Left cardiac atrium (tissue), 4 donors: ENCODE data around the gene PRKCE. TPM values are rescaled to one million over a fixed set of nuclear protein-coding genes. Genes with fewer than 3 reads are reported as not detected.

Source experiments
- ATAC-seq, 2 donors: fragments of 200-7000 bp; cut with Tn5 transposase; one replicate each; pipeline ENCODE4 v1.9.1; 2020; ENCODE audit warnings: mild to moderate bottlenecking in 2 of 2, moderate library complexity in 2 of 2
- DNase-seq: peaks from one replicate; pipeline ENCODE4 v3.0.0-alpha.2; 2020
- intact Hi-C, 2 donors: fragments of 100-400 bp; cut with DNase I; formaldehyde crosslinking; loops; one replicate each; pipeline versions ENCODE4 v1.14.1 to v1.15.1; 2022 to 2023
- total RNA-seq, 2 donors: library from RNA; stranded (reverse); fragmentation: NEBNext Ultra II Directional; extraction: Animal tissue kit (Norgen Biotek cat#: 25700); gene quantifications; one replicate each; pipeline ENCODE4 v1.2.1, GENCODE V29; 2021
- donor health status: DM: no; HTN: yes; CAD: no.
- donor health status: DM: no; HTN: yes; CAD: no; lungs with severe emphysema.
- donor health status: DM: yes; HTN: yes; CAD: no.
- donor health status: Dilated cardiomyopathy.

Gene PRKCE
- total RNA-seq, 2 donors from 2014 or later: 17.9 to 24.8 TPM

DNA sequence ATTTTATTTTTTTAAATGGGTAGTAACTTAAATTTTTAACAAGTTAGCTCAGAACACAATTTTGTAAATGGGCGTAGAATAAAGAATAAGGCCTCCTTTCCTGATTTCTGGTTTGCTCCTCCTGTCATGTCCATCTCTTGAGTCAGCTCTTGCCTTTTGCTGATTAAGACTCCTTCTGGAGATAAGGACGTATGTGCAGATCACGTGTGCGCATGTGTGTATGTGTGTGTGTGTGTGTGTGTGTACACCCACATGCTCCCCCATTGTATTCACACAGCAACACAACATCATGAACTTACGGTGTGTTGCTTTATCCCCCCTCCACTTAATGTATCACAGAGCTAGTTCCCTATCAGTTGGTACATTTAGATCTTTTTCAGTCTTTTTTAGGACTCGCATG lies 182.9 kb downstream of the PRKCE start:
- no peak for ATAC-seq

DNA sequence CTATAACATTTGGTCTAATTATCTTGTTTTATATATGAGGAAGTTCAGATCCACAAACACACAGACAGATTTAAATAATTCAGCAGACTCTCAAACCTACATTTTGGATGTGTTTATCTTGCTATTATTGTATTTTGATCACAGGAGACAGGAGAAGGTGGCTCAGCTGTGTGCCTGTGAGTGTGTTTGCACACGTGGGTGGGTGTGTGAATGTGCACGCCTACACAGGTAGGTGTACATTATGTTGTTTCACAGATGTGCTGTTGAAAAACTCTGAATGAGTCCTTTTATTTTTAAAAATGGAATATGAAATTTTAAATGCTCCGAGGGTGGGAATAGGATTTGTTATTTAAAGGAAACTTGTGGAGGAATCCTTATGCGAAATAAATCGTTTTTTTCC lies 183.4 kb downstream of the PRKCE start:
- DNase-seq (no peak), ATAC-seq (no peak)
- intact Hi-C loops: no loop called here

More for the DNA sequence above, 182.9 kb downstream of the PRKCE start:
- intact Hi-C loops: no loop called here
- no peak for DNase-seq

DNA sequence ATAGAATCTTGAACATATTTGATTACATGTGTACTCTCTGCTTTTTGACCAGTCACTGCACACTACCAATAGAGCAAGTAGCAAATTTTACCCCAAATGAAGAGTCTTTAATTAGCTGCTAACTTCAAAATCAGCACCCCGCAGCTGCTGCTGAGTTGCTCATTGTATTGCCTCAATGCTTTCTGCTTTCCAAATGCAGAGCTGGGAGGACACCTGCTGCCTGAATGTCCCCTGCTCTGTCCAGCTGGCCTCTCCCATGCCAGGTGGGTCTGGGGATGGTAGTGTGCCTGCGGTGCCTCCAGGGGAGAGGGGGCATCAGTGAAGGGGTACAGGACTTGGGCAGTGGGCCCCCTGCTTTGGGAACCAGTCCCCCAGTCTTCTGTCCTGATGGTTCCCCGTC lies 184.8 kb downstream of the PRKCE start:
- no peak for DNase-seq
- ATAC-seq: no peak
- intact Hi-C loops: no loop called here

DNA sequence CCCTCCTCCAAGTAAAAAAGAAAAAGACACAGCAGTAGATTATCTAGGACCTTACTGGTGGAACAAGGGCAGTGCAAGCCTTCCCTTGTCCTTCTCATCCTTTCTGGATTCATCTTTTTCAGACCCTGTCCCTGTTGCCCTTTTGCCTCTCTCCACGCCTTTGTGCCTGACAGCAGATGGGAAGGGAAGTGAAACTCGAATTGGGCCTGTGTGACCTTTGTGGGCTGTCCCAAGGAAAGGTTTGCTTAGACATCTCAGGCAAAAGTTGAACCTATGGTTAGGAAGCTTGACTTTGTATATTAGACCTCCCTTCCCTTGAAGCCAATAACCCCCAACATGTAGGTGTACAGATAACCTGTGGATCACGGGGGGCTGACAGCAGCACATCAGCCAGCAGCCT lies 185.3 kb downstream of the PRKCE start:
- ATAC-seq (no peak), DNase-seq (no peak)
- intact Hi-C loops: no loop called here

DNA sequence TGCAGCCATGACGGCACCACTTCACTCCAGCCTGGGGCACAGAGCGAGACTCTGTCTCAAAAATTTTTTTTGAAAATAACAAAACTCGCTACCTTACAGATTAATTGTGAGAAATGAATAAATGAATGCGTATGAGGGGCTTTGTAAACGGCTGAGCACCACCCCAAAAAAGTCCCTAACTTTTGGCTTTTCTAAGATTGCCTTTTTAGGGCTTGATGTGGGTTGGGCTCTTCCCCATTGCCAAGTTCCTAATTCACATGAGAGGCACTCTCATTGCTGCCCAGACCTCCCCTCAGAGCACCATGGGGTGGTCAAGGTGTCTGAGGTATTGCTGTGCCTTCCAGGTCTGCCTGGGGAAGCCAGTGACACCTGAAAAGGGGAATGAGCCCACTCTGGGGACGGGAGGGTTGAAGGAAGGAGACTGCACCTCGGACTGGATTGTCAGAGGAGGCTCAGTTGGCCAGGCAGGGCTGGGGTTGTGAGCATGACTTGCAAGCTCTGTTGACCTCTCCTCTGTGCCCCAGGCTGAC lies 186.4 kb downstream of the PRKCE start:
- DNase-seq (no peak), ATAC-seq (no peak)
- intact Hi-C loops: no loop called here

DNA sequence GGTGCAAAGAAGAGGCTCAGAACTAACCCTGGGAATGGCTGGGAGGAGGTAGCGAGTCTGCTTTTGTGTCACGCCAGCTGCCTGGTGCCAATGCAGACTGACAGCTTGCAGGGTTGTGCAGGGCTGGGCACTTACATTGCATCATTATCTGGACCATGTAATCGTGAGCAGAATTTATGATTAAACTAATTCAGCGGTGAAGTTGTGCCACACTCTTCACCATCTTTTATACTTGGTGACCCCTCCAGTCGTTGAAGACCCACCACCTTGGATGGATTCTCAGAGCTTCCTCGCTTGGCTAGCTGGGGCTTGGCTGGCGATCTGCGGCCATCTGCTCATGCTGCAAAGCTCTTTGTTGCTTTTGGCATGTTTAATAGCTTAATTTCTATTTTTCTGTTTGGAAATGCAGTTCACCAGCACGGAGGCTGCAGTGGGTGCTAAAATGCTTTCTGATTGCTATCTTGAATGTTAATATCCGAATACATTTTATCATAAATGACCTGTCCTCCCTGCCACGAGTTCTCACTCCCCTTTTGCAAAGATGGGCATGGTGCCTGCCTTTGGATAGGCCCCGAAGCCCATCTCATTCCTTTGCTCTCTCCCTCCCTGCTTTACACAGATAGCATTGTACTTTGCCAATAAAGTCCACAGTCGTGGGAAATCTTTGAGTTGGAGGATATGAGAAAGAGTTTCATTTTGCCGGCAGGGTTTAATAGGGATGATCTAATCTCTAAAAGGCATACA lies 188.2 kb downstream of the PRKCE start:
- DNase-seq (no peak), ATAC-seq (peak; percentile 70 to 80)
- intact Hi-C loops: loop anchor here in 1 of 2 donors (5.0 kb wide), 1 partner anchor 48 kb away; no protein-coding TSS in a partner anchor

DNA sequence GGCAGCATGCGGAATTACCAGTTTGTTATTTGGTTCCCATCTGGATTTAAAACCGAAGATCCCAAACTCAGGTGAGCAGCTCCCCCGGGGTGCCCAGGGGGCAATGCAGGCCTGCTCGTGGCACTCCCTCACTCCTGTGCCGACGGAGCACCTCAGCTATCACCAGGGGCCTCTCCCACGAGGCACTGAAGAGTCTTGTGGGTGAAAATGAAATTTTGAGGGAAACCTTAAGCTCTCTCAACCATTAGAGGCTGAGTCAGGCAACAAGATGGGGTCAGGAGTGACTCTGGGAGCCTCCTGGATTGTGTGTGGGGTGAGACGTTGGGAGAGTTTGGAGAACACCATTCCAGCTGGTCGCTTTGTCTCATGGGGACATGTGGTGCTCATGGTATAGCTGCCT lies 189.0 kb downstream of the PRKCE start:
- ATAC-seq (no peak), DNase-seq (no peak)
- intact Hi-C loops: loop anchor here in 1 of 2 donors (5.0 kb wide), 1 partner anchor 47 kb away; no protein-coding TSS in a partner anchor

DNA sequence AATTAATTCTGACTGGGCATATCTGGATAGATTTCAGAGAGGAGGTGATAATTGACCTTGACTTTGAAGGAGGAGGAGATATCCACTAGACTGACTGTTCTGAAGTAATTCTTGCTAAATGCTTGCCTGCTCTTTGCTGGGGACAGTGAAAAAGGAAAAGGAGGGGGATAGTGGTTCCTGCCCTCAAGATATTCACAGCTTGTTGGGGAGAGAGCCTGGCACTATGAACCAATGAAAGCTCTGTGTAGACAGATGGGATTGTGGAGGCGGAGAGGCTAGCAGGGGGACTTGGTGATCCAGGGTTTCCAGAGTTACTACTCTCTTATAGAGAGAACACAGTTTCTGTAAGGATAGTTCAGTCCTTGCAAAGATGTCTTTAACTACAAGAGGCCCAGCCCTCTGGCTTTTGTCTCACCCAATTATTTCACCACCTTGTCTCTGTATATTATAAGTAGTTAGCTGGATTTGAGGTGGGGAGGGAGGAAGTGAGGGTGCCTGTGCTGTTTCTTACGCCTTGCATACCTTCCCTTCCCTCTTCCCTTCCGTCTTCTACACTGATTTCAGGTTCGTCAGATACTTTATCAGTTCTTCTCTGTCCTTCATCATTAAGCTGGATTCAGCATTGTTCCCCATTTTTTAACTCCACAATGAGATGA lies 190.4 kb downstream of the PRKCE start:
- intact Hi-C loops: loop anchor here in 1 of 2 donors (5.0 kb wide), 1 partner anchor 45 kb away; no protein-coding TSS in a partner anchor
- no peak for ATAC-seq
- DNase-seq: no peak

DNA sequence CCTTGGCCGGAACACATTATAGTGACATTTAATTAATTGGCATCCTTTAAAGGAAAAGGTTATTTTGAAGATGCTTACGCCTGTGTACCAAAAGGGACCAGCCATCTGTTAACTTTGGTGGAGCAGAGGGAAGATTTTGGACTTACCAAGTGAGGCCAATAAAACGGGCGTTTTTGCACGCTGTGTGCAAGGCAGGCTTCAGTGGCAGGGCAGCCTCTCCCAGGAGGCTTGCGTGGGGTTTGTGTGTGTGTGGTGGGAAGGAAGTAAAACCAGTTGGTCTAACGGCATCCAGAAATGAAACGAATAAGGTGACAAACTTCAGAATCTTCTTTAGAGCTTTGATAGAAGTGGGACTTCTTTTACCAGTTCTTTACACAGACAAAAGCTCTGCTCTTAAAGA lies 191.7 kb downstream of the PRKCE start:
- intact Hi-C loops: loop anchor here in 1 of 2 donors (5.0 kb wide), 1 partner anchor 44 kb away; no protein-coding TSS in a partner anchor
- ATAC-seq (no peak), DNase-seq (no peak)

DNA sequence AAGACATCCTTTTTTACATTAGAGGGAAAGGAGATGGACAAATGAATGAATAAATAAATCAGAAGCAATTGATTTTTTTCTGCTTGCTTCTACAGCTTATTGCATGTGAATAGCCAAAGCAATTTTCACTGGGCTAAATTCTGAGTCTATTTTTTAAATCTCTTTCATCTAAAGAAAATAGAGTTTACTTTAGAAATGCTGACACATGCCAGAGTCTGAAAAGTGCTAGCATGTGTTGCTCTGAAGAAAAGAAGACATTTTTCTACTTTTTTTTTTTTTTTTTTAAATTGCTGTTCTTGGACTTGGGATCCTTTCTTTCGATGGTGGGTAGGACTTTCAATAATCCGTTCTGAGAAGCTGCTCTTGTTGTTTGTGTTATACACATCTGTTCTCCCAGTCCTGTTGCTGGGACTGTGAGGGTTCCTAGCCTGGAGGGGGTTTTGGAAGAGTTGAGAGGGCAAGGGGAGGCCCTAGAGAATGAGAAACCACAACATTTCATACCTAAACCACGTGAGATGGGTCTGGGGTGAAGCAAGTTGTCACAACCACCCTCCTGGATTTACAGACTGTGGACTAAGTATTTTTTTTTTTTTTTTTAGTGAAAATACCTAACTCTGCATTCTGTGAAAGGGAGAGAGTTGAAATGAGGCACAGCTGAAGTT lies 193.5 kb downstream of the PRKCE start:
- ATAC-seq (no peak), DNase-seq (no peak)
- intact Hi-C loops: loop anchor here in 1 of 2 donors (5.0 kb wide), 1 partner anchor 42 kb away; no protein-coding TSS in a partner anchor

DNA sequence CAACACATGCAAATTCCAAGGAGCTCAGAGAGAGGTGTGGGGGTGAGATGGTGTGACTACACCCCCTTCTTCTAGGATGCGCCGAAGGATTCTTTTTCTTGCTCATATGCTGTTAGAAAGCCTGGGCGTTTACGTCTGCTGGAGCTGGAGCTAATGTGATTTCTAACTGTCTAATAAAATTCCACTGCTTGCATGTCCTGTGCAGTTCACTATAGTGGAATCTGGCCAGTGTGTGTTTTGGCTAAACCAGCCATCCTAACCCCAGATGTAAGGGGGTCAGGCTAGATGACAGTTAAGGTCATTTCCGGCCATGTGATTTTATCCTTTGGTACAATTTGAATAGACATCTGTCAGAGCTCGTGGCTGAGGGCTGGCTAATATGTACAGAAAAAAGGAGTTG lies 194.1 kb downstream of the PRKCE start:
- ATAC-seq: peak in 1 of 2 donors; percentile 21
- intact Hi-C loops: no loop called here
- no peak for DNase-seq

DNA sequence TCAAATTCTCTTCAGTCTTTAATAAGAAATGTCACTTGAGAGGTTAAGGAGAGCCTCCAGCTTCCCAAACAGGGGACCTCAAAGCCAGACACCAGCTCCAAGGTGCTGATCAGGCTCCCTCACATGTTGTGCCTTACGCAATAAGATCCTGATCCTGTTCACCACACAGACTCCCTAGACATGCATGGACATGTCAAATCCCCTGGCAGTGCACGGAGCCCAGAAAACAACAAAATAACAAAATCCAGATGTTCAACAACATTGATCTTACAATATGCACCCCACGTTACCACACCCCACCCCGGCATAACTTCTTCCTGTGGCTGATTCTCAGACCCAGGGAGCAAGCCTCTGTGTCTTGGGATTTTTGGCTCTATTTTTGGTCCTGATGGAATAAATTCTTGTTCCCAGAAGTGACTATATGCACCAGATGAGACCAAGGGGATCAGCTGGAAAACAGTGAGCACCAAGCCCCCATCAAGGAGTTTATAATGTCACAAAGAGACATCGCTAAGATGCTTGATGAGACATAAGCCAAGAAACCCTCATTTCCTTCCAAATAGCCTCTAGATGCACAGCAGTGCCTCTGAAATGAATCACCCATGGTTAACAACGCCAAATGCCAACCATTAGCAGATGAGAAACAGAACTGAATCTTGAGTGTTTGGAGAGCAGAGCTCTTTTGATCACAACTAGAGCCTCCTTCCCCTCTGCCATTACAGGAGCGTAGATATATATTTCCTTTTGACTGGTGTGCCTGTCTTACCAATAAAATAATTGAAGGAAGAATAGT lies 198.2 kb downstream of the PRKCE start:
- DNase-seq: no peak
- ATAC-seq: no peak
- intact Hi-C loops: no loop called here

DNA sequence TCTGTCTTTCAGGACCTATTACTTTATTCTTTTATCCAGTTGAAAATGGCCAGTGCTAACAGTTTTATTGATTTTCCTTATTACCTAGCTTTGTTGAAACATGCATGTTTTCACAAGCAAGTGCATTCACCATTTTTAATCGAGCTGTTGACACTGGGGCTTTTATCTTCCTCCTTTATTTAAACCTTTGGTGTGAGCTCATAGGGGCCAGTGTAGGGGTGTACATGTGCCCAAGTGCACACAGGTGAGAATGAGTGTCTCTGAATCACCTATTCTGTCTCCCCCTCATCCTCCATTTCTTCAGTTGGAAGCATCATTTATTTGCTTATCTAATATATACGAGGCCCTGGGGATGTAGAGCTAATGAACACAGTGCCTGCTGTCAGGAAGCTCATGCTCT lies 199.1 kb downstream of the PRKCE start:
- DNase-seq (no peak), ATAC-seq (no peak)
- intact Hi-C loops: no loop called here

DNA sequence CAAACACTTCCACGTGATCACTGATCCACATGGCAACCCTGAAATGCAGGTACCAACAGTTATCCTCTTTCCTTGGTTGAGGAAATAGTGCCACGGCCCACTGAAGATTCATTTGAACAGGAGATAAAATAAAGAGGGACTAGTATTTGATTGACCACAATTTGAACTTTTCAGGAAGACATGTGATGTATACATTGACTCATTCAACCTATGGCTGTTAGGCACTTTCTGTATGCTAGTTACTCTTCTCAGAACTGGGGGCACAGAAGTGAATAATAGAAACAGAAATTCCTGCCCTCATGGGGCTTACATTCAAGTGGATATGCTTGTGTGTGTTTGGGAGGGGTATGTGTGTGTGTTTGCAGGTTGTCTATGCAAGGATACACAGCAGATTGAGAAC lies 199.6 kb downstream of the PRKCE start:
- ATAC-seq (no peak), DNase-seq (no peak)
- intact Hi-C loops: no loop called here

DNA sequence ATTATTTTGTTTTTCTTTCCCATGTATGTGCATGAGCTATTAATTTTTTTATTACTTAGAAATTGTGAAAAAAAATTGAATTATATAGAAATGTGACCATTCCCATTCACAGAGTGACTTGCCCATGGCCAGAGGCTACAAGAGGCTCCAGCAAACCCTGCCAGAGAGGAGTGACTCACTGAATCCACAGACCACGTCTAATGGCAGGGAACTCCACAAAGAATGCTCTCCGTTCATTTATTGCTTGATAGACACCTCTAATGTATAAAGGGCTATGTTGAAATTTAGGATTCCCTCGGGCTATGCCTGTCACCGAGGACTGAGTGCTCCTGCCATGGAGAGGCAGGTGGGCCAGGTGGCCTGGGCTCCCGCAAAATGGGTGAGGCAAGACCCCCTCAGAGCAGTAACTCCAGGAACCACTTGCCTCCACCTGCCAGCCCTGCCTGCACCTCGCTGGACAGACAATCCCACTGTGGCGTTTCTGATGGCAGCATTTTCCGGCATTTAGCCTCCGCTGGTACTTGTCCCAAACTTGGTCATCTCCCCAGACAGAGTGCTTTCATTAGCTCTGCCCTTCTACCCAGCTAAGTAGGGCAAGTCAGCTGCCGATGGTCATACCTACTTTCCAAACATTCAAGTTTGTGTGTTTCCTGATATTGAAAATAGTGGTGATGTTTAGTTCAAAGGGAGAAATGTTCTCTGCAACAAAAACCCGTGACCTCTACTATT lies 200.3 kb downstream of the PRKCE start:
- ATAC-seq: peak; percentile 55 to 87
- no peak for DNase-seq
- intact Hi-C loops: no loop called here

DNA sequence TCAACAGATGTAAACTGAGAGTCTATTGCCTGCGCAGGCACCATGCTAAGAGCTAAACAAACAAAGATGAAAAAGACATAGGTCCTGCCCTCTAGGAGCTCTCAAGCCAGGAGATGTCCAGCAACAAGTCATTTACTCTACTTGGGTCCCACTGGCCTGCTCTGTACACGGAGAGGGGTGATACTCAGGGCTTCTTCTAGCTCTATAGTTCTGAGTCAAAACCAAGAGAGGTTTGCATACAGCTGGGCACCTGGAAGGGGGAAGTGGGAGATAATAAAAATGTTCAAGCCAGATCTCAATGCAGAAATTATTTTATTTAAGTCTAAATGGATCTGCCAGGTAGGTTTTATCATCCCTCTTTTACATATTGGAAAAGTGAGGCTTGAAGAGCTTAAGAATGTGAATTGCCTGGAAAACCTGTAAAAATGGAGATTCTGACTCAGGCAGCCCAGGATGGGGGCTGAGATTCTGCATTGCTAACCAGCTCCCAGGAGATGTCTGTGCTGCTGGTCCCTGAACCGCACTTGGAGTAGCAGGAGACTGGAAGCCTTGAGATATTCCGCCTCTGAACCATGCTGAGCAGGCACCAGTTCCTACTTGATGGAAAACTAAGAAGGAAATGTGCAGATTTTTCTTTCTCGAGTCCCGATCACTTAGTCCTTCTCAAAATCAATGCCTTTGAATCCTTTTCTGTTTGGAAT lies 201.1 kb downstream of the PRKCE start:
- ATAC-seq (no peak), DNase-seq (no peak)
- intact Hi-C loops: no loop called here

DNA sequence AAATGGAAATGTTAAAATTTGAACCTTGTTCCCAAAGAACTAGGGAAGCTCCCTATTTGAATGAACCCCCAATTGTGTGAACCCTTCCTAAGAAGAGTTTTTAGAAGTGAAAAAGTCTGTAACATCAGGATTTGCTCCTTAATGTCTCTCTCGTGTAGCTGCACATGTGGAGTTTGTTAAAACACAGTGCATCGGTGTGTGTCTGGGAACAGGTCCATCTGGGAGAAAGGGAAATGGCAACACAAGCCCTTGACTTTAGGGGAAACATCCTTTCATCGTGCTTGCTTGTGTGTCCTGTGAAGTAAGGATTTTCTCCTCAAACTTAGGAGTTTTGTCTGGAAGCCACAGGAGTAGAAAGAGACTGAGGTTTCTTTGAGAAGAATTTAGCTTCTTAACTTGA lies 203.9 kb downstream of the PRKCE start:
- DNase-seq: no peak
- intact Hi-C loops: no loop called here
- no peak for ATAC-seq
